ENCODE measurements around the gene ABCA1. TPM values are rescaled to one million over a fixed set of nuclear protein-coding genes. Genes with fewer than 3 reads are reported as not detected.
"Not testable (repeated sequence)": the region's sequence is repeated elsewhere in the genome, so short reads cannot be mapped to it uniquely, and the experiment has no call there.

ABCA1 gene
- total RNA-seq, 3 donors from 2014 or later (not counting 1 experiment from before 2014, with no cell fraction given), result 1.9 to 10.8 (median 4.8) TPM

GRCh38 chr9:104936291-104936690 is 8.3 kb upstream of the ABCA1 start:
- Histone ChIP-seq H3K9me3 (ENCODE audit: control insufficient read depth, insufficient read depth, low read length) (no peaks in the 10 kb centered on the region), H3K4me3 (ENCODE audit: low read length) (no peak overlapping the region), H3K36me3 (ENCODE audit: control insufficient read depth, insufficient read depth, low read length) (no peaks in the 10 kb centered on the region), H3K27ac (ENCODE audit: low read length) (no peak overlapping the region), H3K4me1 (ENCODE audit: control insufficient read depth, insufficient read depth, low read length) (no peaks in the 10 kb centered on the region), H3K27me3 (ENCODE audit: control insufficient read depth, insufficient read depth, low read length) (no peaks in the 10 kb centered on the region)
- ATAC-seq, result no peak
- intact Hi-C loops (cut with micrococcal nuclease), result no loop called here
- no peak overlapping the region for H3K27ac Mint-ChIP-seq
- no peak for DNase-seq
- no peaks in the 10 kb centered on the region for H3K9me3 Mint-ChIP-seq
- TF ChIP-seq CTCF (IDR thresholded peaks at IDR 0.05), result no peak
- WGBS (ENCODE audit: insufficient coverage), result 93% methylated on average over 1 of the region's 3 CpGs
- H3K4me3 Mint-ChIP-seq, result no peak overlapping the region
- no peaks in the 10 kb centered on the region for H3K36me3 Mint-ChIP-seq
- H3K4me1 Mint-ChIP-seq, result peaks cover 10% of the 10 kb centered on the region in 2 donors
- H3K27me3 Mint-ChIP-seq (ENCODE audit: low read depth in 2 of 2), result peaks cover 13 to 15% of the 10 kb centered on the region in 2 donors

- H3K27me3 ChIP-seq (ENCODE audit: control insufficient read depth, insufficient read depth, low read length); H3K36me3 Mint-ChIP-seq; H3K27ac Mint-ChIP-seq; H3K27ac ChIP-seq (ENCODE audit: low read length); H3K9me3 Mint-ChIP-seq; H3K4me1 Mint-ChIP-seq; H3K4me3 Mint-ChIP-seq; intact Hi-C loops (cut with micrococcal nuclease); H3K4me3 ChIP-seq (ENCODE audit: low read length); ATAC-seq; H3K9me3 ChIP-seq (ENCODE audit: control insufficient read depth, insufficient read depth, low read length); H3K4me1 ChIP-seq (ENCODE audit: control insufficient read depth, insufficient read depth, low read length); H3K36me3 ChIP-seq (ENCODE audit: control insufficient read depth, insufficient read depth, low read length); DNase-seq: not testable (repeated sequence)
- WGBS (ENCODE audit: insufficient coverage), result 88% methylated on average over 7 of the region's 7 CpGs
- H3K27me3 Mint-ChIP-seq (ENCODE audit: low read depth in 2 of 2), result peaks cover 17 to 21% of the 10 kb centered on the region in 2 donors
These were observed 7.5 kb upstream of the ABCA1 start for GRCh38 chr9:104935501-104935810.

GRCh38 chr9:104934691-104935500 is 6.9 kb upstream of the ABCA1 start:
- H3K27ac Mint-ChIP-seq, result no peak overlapping the region
- TF ChIP-seq CTCF (IDR thresholded peaks at IDR 0.05), result no peak
- H3K4me3 Mint-ChIP-seq, result no peak overlapping the region
- no peaks in the 10 kb centered on the region for H3K9me3 ChIP-seq (ENCODE audit: control insufficient read depth, insufficient read depth, low read length)
- intact Hi-C loops (cut with micrococcal nuclease), result no loop called here
- H3K9me3 Mint-ChIP-seq, result no peaks in the 10 kb centered on the region
- H3K4me3 ChIP-seq (ENCODE audit: low read length), result no peak overlapping the region
- H3K27me3 ChIP-seq (ENCODE audit: control insufficient read depth, insufficient read depth, low read length), result no peaks in the 10 kb centered on the region
- peaks cover 21 to 22% of the 10 kb centered on the region in 2 donors for H3K27me3 Mint-ChIP-seq (ENCODE audit: low read depth in 2 of 2)
- H3K36me3 ChIP-seq (ENCODE audit: control insufficient read depth, insufficient read depth, low read length), result no peaks in the 10 kb centered on the region
- peaks cover 10% of the 10 kb centered on the region in 2 donors for H3K4me1 Mint-ChIP-seq
- ATAC-seq (no peak), DNase-seq (no peak)
- H3K27ac ChIP-seq (ENCODE audit: low read length), result no peak overlapping the region
- H3K4me1 ChIP-seq (ENCODE audit: control insufficient read depth, insufficient read depth, low read length), result no peaks in the 10 kb centered on the region
- no peaks in the 10 kb centered on the region for H3K36me3 Mint-ChIP-seq
- WGBS (ENCODE audit: insufficient coverage), result 46% methylated on average over 2 of the region's 2 CpGs

DNA sequence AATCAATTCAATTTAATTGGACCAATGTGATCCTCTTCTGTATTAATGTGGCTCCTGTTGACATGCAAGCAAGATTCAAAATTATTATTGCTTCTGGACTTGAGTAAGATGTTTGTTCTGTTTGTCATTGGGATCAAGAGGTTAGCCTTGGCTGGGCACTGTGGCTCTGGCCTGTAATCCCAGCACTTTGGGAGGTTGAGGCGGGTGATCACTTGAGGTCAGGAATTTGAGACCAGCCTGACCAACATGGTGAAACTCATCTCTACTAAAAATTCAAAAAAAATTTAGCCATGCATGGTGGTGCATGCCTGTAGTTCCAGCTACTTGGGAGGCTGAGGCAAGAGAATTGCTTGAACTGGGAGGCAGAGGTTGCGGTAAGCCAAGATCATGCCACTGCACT is 5.1 kb upstream of the ABCA1 start:
- H3K36me3 Mint-ChIP-seq; DNase-seq; H3K27ac Mint-ChIP-seq; H3K9me3 ChIP-seq (ENCODE audit: control insufficient read depth, insufficient read depth, low read length); intact Hi-C loops (cut with micrococcal nuclease); H3K4me3 Mint-ChIP-seq; H3K9me3 Mint-ChIP-seq; H3K27me3 ChIP-seq (ENCODE audit: control insufficient read depth, insufficient read depth, low read length); H3K27ac ChIP-seq (ENCODE audit: low read length); H3K4me1 ChIP-seq (ENCODE audit: control insufficient read depth, insufficient read depth, low read length); H3K4me3 ChIP-seq (ENCODE audit: low read length); H3K36me3 ChIP-seq (ENCODE audit: control insufficient read depth, insufficient read depth, low read length); ATAC-seq: not testable (repeated sequence)
- 94% methylated on average over 2 of the region's 2 CpGs for WGBS (ENCODE audit: insufficient coverage)
- Mint-ChIP-seq H3K4me1 (peaks cover 10 to 12% of the 10 kb centered on the region in 2 donors), H3K27me3 (ENCODE audit: low read depth in 2 of 2) (peaks cover 25 to 30% of the 10 kb centered on the region in 2 donors)

Measured in natural killer cell (primary cell).